ENCODE data around the gene ASPSCR1. TPM values are rescaled to one million over a fixed set of nuclear protein-coding genes. Genes with fewer than 3 reads are reported as not detected.

ASPSCR1 gene
- total and polyA plus RNA-seq, 9 of the 15 experiments (the other 6 are each of a cell fraction or from before 2014, with no cell fraction given), result 0.90 to 36.9 (median 11.6) TPM

DNA sequence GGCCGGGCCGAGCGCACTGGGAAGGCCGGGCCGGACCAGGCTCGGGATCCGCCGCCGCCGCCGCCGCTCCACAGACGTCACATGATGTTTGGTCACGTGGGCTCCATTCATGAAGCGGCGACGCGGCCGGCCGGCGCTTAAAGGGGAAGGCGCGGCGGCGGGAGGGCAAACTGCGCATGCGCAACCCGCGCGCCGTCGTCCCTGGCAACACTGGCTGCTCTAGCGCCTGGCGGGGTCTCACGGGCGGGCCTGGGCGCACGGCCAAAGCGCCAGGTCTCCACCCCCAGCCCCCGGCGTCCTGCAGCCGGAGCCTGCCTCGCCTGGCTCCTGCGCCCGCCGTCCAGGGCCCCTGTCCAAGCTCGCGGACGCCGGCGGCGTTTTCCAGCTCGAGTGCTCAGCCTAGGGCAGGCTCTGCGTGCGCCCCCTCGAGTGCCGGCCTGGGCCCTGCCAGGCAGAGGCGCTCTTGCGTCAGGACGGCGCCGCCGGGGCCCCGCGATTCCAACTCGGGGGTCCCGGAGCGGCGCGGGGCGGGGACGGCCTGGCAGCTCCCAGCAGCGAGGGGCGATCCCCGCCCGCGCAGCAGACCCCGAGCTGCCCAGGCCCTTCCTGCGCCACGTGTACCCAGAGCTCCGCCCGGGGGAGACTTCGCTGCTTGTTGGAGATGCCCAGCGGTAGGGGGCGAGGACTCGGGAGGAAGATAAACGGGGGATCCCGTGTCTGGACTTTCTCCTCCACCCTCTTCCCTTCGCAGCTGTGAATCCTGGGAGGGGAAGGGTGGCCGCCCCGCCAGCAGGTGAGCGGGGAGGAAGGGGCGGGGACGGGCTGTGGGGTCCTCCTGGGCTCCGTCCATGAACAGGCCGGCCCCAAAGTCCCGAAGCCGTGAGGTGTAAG lies 49.5 kb upstream of the ASPSCR1 start, which contains the start of gene MAFG (continued):
- TF ChIP-seq ZBTB2 (IDR thresholded peaks at IDR 0.05) (peak; percentile 96), ZNF551 (CRISPR knock-in tag; IDR thresholded peaks at IDR 0.05) (no peak), MTA1 (IDR thresholded peaks at IDR 0.05; ENCODE audit: borderline replicate concordance) (no peak), MYNN (IDR thresholded peaks at IDR 0.05) (no peak), MYNN (CRISPR knock-in tag; IDR thresholded peaks at IDR 0.05) (no peak), LCOR (CRISPR knock-in tag; IDR thresholded peaks at IDR 0.05) (no peak), SAFB (IDR thresholded peaks at IDR 0.05; ENCODE audit: borderline replicate concordance, low read depth, low read length) (no peak), PURB (CRISPR knock-in tag; IDR thresholded peaks at IDR 0.05; ENCODE audit: low read depth) (no peak), YY1 (IDR thresholded peaks at IDR 0.05; ENCODE audit: borderline replicate concordance in 1 of 3, control insufficient read depth in 1 of 3, extremely low read depth in 1 of 3, insufficient read depth in 3 of 3, insufficient read length in 1 of 3, insufficient replicate concordance in 2 of 3, low read depth in 1 of 3, low read length in 2 of 3) (peak in 1 of 3 experiments; percentile 63), BRD9 (IDR thresholded peaks at IDR 0.05; ENCODE audit: low read depth, partially characterized antibody) (no peak), ZNF740 (CRISPR knock-in tag; IDR thresholded peaks at IDR 0.05) (no peak), ZNF740 (tag; IDR thresholded peaks at IDR 0.05) (no peak), NR2F6 (CRISPR knock-in tag; IDR thresholded peaks at IDR 0.05) (no peak), ZFX (CRISPR knock-in tag; IDR thresholded peaks at IDR 0.05) (peak; percentile 82), RFX5 (IDR thresholded peaks at IDR 0.05; ENCODE audit: low read depth, low read length) (no peak), DIDO1 (tag; IDR thresholded peaks at IDR 0.05; ENCODE audit: low read depth) (no peak), FUS (optimal IDR thresholded peaks at IDR 0.05; ENCODE audit: low read depth, low read length) (peak; percentile 91)
- TF ChIP-seq, protein P1, sequence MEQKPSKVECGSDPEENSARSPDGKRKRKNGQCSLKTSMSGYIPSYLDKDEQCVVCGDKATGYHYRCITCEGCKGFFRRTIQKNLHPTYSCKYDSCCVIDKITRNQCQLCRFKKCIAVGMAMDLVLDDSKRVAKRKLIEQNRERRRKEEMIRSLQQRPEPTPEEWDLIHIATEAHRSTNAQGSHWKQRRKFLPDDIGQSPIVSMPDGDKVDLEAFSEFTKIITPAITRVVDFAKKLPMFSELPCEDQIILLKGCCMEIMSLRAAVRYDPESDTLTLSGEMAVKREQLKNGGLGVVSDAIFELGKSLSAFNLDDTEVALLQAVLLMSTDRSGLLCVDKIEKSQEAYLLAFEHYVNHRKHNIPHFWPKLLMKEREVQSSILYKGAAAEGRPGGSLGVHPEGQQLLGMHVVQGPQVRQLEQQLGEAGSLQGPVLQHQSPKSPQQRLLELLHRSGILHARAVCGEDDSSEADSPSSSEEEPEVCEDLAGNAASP (IDR thresholded peaks at IDR 0.05), result no peak
- TF ChIP-seq, protein P2, sequence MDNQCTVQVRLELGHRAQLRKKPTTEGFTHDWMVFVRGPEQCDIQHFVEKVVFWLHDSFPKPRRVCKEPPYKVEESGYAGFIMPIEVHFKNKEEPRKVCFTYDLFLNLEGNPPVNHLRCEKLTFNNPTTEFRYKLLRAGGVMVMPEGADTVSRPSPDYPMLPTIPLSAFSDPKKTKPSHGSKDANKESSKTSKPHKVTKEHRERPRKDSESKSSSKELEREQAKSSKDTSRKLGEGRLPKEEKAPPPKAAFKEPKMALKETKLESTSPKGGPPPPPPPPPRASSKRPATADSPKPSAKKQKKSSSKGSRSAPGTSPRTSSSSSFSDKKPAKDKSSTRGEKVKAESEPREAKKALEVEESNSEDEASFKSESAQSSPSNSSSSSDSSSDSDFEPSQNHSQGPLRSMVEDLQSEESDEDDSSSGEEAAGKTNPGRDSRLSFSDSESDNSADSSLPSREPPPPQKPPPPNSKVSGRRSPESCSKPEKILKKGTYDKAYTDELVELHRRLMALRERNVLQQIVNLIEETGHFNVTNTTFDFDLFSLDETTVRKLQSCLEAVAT (IDR thresholded peaks at IDR 0.05), result no peak
- TF ChIP-seq, protein P3, sequence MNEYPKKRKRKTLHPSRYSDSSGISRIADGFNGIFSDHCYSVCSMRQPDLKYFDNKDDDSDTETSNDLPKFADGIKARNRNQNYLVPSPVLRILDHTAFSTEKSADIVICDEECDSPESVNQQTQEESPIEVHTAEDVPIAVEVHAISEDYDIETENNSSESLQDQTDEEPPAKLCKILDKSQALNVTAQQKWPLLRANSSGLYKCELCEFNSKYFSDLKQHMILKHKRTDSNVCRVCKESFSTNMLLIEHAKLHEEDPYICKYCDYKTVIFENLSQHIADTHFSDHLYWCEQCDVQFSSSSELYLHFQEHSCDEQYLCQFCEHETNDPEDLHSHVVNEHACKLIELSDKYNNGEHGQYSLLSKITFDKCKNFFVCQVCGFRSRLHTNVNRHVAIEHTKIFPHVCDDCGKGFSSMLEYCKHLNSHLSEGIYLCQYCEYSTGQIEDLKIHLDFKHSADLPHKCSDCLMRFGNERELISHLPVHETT (CRISPR knock-in tag; conservative IDR thresholded peaks at IDR 0.05 in 1 of 2, IDR thresholded peaks at IDR 0.05 in 1 of 2), result 0 out of 4 replicates have a peak, but pooled peaks of 1 of the 2 experiments have one; percentile 36

Data from K562 (cell line).